HG02642 (cell line): Measurements from ENCODE around the gene COQ8B.
A peak's percentile ranks its signal among the peaks of the same experiment; 100 is the strongest.
"Not testable (repeated sequence)": the region's sequence is repeated elsewhere in the genome, so short reads cannot be mapped to it uniquely, and the experiment has no call there.

Experiments
- ATAC-seq: cut with Tn5 transposase; IDR thresholded peaks from one replicate; pipeline ENCODE4 v1.9.1; 2021; ENCODE audit warnings: mild to moderate bottlenecking; ENCODE audit not compliant: unreplicated experiment, poor library complexity

Gene COQ8B

GRCh38 chr19:40672573-40673299 lies 44.0 kb downstream of the COQ8B start:
- ATAC-seq: no peak

GRCh38 chr19:40672038-40672437 lies 44.6 kb downstream of the COQ8B start:
- ATAC-seq: no peak

DNA sequence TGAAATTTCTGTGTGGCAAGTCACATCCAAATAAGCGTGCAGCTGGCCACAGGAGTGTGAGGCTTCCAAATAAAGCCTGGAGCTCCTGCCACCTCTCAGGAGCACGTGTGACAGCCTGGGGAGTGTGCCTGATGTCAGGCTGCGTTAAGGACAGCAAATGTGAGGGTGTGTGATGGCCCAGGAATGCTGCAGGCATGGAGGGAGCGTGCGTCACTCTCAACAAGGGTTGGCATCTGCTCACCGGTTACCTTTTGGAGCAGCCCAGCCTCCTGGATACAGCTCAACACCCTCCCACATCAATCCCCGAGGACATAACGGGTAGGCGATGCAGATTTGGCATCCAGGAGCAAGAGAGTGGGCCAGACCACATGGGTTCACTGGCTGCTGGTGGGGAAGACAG lies 45.3 kb downstream of the COQ8B start:
- ATAC-seq: no peak

- no peak for ATAC-seq
Measured at GRCh38 chr19:40668991-40669614, 47.6 kb downstream of the COQ8B start.

DNA sequence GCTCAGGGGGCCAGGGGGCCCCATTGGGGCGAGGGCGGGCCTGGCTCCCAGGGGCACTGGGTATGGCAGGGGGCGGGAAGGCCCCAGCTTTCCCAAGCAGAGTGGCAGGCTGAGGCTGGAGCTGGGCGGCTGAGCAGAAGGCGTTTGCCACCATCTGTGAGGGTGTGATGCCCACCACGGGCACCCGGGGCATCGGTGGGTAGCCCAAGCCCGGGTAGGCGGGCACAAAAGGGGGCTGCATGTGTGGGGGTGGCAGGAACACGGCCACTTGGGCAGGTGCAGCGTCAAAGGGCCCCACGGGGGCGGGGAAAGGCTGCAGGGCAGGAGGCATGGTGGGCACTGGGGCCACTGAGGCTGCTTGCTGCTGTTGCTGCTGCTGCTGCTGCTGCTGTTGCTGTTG lies 49.1 kb downstream of the COQ8B start:
- ATAC-seq: no peak

DNA sequence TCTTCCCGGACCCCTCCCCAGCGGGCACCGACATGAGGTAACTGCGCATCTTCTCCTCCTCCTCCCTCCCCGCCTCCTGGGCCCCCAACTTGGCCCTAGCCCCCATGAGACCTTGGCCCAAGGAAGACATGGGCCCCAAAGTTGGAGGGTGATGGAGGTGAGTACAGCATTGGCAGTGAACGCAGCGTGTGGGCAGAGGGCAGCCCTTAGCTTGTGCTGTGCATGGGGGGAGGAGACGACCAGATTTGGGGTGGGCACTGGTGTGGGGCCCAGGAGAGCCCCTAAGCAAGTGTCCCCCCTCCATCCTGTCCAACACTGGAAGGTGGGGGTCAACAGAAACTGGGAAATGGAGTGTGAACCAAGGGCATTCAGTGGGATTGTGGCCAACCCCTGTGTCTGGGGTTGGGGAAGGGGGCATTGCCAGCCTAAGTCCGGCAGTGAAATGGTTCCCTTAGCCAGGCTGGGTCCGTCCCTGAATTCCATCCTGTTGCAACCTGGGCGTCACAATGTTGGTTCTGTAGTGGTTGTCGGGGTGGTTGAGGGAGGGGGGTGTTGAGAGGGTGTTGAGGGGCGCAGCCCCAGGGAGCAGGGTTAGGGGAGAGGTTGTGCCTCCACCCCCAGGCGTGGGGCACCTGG lies 49.8 kb downstream of the COQ8B start:
- no peak for ATAC-seq

DNA sequence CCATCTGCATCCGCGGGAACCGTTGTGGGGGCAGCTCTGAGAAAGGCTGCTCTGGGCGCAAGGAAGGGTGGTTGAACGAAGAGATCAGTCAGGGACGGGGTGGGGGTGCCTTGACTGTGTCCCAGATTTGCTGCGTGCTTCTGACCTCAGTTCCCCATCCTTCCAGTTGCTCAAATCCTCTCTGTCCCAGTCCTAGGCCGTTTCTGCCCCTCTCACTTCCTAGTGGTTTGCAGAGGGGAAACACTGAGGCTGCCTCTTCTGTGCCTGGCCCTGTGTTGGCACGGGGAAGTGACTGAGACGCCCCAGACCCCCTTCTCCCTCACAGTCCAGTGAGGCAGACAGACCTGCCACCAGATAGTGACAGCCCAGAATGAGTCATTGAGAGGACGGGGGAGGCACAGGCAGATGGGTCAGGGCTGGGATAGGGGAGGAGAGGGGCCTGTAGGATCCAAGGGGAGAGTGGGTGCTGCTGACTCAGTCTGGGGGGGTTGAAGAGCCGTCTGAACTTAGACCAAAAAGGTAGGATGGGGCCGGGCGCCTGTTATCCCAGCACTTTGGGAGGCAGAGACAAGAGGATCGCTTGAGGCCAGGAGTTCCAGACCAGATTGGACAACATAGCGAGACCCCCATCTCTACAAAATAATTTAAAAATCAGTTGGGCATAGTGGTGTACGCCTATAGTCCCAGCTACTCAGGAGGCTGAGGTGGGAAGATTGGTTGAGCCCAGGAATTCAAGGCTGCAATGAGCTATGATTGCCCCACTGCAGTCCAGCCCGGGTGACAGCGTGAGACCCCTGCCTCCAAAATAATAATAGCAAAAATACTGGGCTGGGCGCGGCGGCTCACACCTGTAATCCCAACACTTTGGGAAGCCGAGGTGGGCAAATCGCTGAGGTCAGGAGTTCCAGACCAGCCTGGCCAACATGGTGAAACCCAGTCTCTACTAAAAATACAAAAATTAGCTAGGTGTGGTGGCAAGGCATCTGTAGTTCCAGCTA lies 52.7 kb downstream of the COQ8B start:
- no peak for ATAC-seq

DNA sequence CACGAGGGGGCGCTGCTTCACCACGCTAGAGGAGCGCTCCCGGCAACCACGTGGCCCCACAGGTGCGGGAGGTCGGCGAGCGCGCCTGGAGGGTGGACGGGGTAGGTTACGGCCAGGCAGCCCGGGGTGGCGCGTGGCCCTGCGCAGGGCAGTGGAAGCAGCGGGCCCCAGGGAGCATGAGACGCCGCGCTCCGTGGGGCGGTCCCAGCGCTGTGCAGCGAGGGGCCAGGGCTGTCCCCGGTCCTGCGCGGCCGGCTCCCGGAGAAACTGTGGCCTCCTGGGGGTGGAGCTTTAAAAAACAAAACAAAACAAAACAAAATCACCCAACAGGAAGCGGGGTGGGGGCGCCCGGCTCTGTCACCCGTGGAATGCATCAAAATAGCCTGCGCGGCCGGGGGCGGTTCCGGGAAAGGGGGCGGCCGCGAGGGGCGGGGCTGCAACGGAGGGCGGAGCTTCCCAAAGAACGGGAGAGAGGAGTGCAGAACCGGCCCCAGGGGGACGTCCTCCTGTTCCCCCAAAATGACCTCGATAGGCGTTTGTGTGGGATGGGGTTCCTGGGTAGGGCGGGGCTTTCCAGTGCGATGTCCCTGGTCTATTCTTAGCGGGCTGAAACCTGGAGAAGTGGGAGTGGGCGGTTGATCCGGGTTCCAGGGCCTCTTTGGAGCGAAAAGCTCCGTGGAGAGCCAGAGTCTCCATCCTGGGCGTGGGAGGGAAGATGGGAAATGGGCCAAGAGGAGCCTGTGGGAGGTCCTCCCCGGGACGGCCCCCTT lies 53.6 kb downstream of the COQ8B start:
- peak; percentile 93 for ATAC-seq

DNA sequence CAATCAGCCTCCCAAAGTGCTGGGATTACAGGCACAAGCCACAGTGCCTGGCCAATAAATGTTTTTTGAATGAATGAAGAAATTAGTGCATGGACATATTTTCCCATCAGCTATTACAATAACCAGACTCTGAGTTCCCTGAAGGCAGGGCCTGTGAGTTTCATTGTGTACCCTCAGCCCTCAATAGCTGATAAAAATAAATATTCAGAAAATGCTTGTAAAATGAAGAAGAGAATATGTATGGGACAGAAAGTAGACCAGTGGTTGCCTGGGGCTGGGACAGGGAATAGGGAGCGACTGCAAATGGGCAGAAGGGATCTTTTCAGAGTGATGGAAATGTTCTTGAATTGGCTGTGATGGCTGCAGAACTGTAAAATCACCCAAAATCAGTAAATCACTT lies 55.1 kb downstream of the COQ8B start:
- ATAC-seq: no peak

GRCh38 chr19:40659566-40659965 lies 57.1 kb downstream of the COQ8B start:
- no peak for ATAC-seq

DNA sequence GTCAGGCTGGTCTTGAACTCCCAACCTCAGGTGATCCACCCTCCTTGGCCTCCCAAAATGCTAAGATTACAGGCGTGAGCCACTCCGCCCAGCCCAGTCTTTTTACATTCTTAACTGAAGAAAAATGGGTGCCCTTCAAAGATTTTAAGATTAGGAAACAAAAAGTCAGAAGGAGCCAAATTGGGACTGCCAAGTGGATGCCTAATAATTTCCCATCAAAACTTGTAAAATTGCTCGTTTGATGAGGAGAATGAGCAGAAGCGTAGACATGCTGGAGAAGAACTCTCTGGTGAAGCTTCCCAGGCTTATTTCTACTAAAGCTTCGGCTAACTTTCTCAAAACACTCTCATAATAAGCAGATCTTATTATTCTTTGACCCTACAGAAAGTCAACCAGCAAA lies 57.6 kb downstream of the COQ8B start:
- no peak for ATAC-seq

GRCh38 chr19:40658031-40658430 lies 58.7 kb downstream of the COQ8B start:
- ATAC-seq: no peak

DNA sequence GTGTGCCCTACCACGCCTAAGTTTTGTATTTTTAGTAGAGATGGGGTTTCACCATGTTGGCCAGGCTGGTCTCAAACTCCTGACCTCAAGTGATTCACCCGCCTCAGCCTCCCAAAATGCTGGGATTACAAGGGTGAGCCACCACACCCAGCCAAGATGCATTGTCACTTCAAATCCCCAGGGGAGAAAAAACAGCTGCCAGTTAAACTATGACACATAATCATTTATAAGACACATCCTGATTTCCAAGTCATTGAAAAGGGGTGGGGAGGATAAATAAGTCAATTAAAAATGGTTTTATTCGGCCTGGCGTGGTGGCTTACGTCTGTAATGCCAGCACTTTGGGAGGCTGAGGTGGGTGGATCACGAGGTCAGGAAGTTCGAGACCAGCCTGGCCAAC lies 61.0 kb downstream of the COQ8B start:
- not testable (repeated sequence) for ATAC-seq

DNA sequence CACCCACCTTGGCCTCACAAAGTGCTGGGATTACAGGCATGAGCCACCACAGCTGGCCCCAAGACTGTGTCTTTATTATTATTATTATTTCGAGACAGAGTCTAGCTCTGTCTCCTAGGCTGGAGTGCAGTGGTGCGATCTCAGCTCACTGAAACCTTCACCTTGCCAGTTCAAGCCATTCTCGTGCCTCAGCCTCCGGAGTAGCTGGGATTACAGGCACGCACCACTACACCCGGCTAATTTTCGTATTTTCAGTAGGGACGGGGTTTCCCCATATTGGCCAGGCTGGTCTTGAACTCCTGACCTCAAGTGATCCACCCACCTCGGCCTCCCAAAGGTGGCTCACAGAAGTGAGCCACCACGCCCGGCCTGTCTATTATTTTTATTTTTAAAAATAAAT lies 64.4 kb downstream of the COQ8B start:
- ATAC-seq: not testable (repeated sequence)

DNA sequence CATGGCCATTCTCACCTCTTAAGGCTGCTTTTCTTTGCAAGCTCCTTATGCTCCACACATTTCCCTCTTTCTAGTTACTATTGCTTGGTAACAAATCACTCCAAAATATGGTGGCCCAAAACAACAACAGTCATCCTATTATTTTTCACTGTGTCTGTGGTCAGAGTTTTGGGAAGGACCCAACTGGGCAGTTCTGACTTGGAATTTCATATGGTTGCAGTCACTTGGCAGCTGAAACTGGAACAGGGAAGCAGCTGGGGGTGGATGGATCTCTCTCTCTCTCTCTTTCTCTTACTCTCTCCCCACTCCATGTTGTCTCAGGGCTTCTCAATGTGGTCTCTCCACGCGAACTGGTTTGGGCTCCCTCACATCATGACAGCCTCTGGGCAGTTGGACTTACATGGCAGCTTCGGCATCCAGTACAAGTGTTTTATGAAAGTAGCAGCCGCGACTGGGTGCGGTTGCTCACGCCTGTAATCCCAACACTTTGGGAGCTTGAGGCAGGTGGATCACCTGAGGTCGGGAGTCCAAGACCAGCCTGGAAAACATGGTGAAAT lies 65.9 kb downstream of the COQ8B start:
- no peak for ATAC-seq

- not testable (repeated sequence) for ATAC-seq
Measured at GRCh38 chr19:40649903-40650675, 66.6 kb downstream of the COQ8B start.

DNA sequence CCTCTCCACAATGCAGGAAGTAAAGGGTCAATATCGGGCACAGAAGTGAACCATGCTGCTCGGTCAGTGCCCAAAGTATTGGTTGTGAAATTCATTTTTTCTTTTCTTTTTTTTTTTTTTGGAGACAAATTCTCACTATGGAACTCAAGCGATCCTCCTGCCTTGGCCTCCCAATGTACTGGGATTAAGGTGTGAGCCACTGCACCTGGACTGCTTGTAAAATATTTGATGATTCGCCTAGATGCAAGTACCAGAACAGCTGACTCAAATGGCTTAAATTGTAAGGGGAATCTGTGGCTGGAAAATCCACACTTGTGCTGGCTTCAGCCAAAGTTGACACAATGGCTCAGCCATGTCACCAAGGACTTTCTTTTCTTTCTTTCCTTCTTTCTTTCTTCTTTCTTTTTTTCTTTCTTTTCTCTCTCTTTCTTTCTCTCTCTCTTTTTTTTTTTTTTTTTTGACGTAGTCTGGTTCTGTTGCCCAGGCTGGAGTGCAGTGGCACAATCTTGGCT lies 69.9 kb downstream of the COQ8B start:
- ATAC-seq: no peak

DNA sequence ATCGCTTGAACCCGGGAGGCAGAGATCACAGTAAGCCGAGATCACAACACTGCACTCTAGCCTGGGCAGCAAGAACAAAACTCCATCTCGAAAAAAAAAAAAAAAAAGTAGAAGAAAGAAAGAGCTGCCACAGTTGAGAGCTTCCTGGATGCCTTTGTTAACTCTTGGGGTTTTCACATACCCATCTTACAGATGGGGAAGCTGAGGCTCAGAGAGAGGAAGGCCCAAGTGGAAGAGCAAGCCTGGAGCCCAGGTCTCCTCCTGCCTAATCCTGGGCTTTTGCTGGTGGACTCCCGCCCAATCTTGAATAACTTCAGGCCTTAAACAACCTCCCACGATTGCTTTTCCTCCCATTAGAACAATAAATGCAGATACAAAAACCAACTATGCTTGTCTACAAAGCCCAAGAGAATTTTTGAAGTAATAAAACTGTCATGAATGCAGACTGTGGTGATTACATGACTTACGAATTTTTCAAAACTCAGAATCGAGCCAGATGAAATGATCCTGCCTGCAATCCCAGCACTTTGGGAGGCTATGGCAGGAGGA lies 73.9 kb downstream of the COQ8B start:
- no peak for ATAC-seq
